ENCODE data around the gene TTN. TPM values are rescaled to one million over a fixed set of nuclear protein-coding genes. Genes with fewer than 3 reads are reported as not detected.
A peak's percentile ranks its signal among the peaks of the same experiment; 100 is the strongest.

TTN gene
- total RNA-seq, 1 experiment from 2014 or later, result 1.1 TPM

- no peak overlapping the region for H3K9ac ChIP-seq (ENCODE audit: low read length)
- ChIA-PET POLR2A (ENCODE audit: unreplicated experiment) (interaction anchor here (0.5 to 0.6 kb wide), 2 partner anchors 25 to 478 kb away, joined by 3 to 4 read pairs; no protein-coding TSS in a partner anchor), CTCF (interaction anchor here (0.6 to 0.7 kb wide), 2 partner anchors 63 to 90 kb away, joined by 7 to 9 read pairs; no protein-coding TSS in a partner anchor)
- peaks cover 7% of the 10 kb centered on the region; the same call in 1 of the 2 replicates for H3K36me3 ChIP-seq (ENCODE audit: low read depth, low read length)
- no peaks in the 10 kb centered on the region for H3K9me3 ChIP-seq (ENCODE audit: low read length)
- H3K4me3 ChIP-seq (ENCODE audit: low read length), result peak overlapping the region; percentile 98; the same call in 1 of the 2 replicates
- intact Hi-C loops (cut with micrococcal nuclease), result no loop called here
- H3K4me1 ChIP-seq (ENCODE audit: insufficient read depth, low read length), result peaks cover 44% of the 10 kb centered on the region
- TF ChIP-seq CTCF (conservative IDR thresholded peaks at IDR 0.05; ENCODE audit: low read depth, low read length), result no peak
- no peak for TF ChIP-seq EZH2phosphoT487 (IDR thresholded peaks at IDR 0.05; ENCODE audit: borderline replicate concordance, low read length)
- TF ChIP-seq EZH2 (IDR thresholded peaks at IDR 0.05; ENCODE audit: low read length, unreplicated experiment), result no peak
- no peak overlapping the region for H3K27ac ChIP-seq (ENCODE audit: low read length)
- no peak overlapping the region for H2AFZ ChIP-seq (ENCODE audit: low read length)
- peaks cover 64% of the 10 kb centered on the region for H3K79me2 ChIP-seq (ENCODE audit: low read length)
- H3K4me2 ChIP-seq (ENCODE audit: low read length), result peak overlapping the region; percentile 97
- peaks cover 22% of the 10 kb centered on the region for H4K20me1 ChIP-seq (ENCODE audit: low read length)
- no TSS peak for BruUV-seq (replicated peaks)
- H3K9me2 ChIP-seq (replicated peaks; ENCODE audit: low read length), result no peaks in the 10 kb centered on the region
- no peaks in the 10 kb centered on the region for H3K27me3 ChIP-seq (ENCODE audit: low read length)
- DNase-seq (no peak), ATAC-seq (no peak)
- no peaks in the 10 kb centered on the region for H3F3A ChIP-seq (ENCODE audit: low read length, unreplicated experiment)
Measured at GRCh38 chr2:178482437-178482836, 324.8 kb downstream of the TTN start.

- DNase-seq (peak; percentile 96), ATAC-seq (peak; percentile 82)
- H3K9ac ChIP-seq (ENCODE audit: low read length), result peak within 1 kb of the TSS; percentile 53
- H4K20me1 ChIP-seq (ENCODE audit: low read length), result peaks cover 22% of the 10 kb centered on the region
- no peaks in the 10 kb centered on the region for H3F3A ChIP-seq (ENCODE audit: low read length, unreplicated experiment)
- peak within 1 kb of the TSS; percentile 100 for H2AFZ ChIP-seq (ENCODE audit: low read length)
- H3K27ac ChIP-seq (ENCODE audit: low read length), result no peak within 1 kb of the TSS
- intact Hi-C loops (cut with micrococcal nuclease), result loop anchor here (1.0 to 2.0 kb wide), 2 partner anchors 34 to 43 kb away; no protein-coding TSS in a partner anchor
- H3K9me3 ChIP-seq (ENCODE audit: low read length), result no peaks in the 10 kb centered on the region
- CTCF ChIA-PET, result no interaction called here
- H3K27me3 ChIP-seq (ENCODE audit: low read length), result no peaks in the 10 kb centered on the region
- H3K4me2 ChIP-seq (ENCODE audit: low read length), result peak within 1 kb of the TSS; percentile 97
- POLR2A ChIA-PET (ENCODE audit: unreplicated experiment), result no interaction called here
- H3K36me3 ChIP-seq (ENCODE audit: low read depth, low read length), result no peaks in the 10 kb centered on the region
- H3K9me2 ChIP-seq (replicated peaks; ENCODE audit: low read length), result no peaks in the 10 kb centered on the region
- peak within 1 kb of the TSS; percentile 98 for H3K4me3 ChIP-seq (ENCODE audit: low read length)
- peaks cover 44% of the 10 kb centered on the region for H3K4me1 ChIP-seq (ENCODE audit: insufficient read depth, low read length)
- no TSS peak for BruUV-seq (replicated peaks)
- H3K79me2 ChIP-seq (ENCODE audit: low read length), result peaks cover 53% of the 10 kb centered on the region
- TF ChIP-seq EZH2 (IDR thresholded peaks at IDR 0.05; ENCODE audit: low read length, unreplicated experiment) (no peak), EZH2phosphoT487 (IDR thresholded peaks at IDR 0.05; ENCODE audit: borderline replicate concordance, low read length) (no peak), CTCF (conservative IDR thresholded peaks at IDR 0.05; ENCODE audit: low read depth, low read length) (no peak)
Measured at GRCh38 chr2:178480227-178481181, 326.7 kb downstream of the TTN start, which contains the start of gene PLEKHA3. PLEKHA3 (plus strand) TSS chr2:178480457; CDS start chr2:178480870, 413 bp downstream.

All from PC-3 (cell line).